Aorta (tissue), 5 donors: ENCODE data around the gene DIP2B. TPM values are rescaled to one million over a fixed set of nuclear protein-coding genes. Genes with fewer than 3 reads are reported as not detected.

Experiments
- ATAC-seq: fragments of 200-7000 bp; cut with Tn5 transposase; one replicate; pipeline ENCODE4 v1.9.1; 2022; ENCODE audit warnings: moderate library complexity; ENCODE audit not compliant: low FRiP score
- DNase-seq, 2 donors: peaks; one replicate each; pipeline ENCODE4 v3.0.0-alpha.2; 2020
- H3K27ac ChIP-seq, 2 donors: one replicate each; pipeline ENCODE4 v1.5.1; 2013; ENCODE audit warnings: low read length in 2 of 2, mild to moderate bottlenecking in 2 of 2, moderate library complexity in 2 of 2, control low read depth in 1 of 2, inconsistent platforms in 1 of 2, low read depth in 1 of 2
- H3K27me3 ChIP-seq, 2 donors: one replicate each; pipeline ENCODE4 v1.6.1; 2013; ENCODE audit warnings: control low read depth in 1 of 2, low read length in 1 of 2, mild to moderate bottlenecking in 1 of 2, moderate library complexity in 1 of 2; ENCODE audit not compliant: insufficient read depth in 2 of 2, control insufficient read depth in 1 of 2
- H3K36me3 ChIP-seq, 2 donors: one replicate each; pipeline ENCODE4 v1.6.1; 2013; ENCODE audit warnings: control low read depth in 1 of 2, low read length in 1 of 2, mild to moderate bottlenecking in 1 of 2; ENCODE audit not compliant: insufficient read depth in 2 of 2, control insufficient read depth in 1 of 2
- H3K4me1 ChIP-seq, 2 donors: one replicate each; pipeline ENCODE4 v1.6.1; 2013; ENCODE audit warnings: low read length in 2 of 2, control low read depth in 1 of 2, mild to moderate bottlenecking in 1 of 2, moderate library complexity in 1 of 2; ENCODE audit not compliant: insufficient read depth in 2 of 2, control insufficient read depth in 1 of 2
- H3K4me3 ChIP-seq, 2 donors: one replicate each; pipeline ENCODE4 v1.5.1; 2013; ENCODE audit warnings: low read length in 2 of 2, control low read depth in 1 of 2, mild to moderate bottlenecking in 1 of 2
- H3K9me3 ChIP-seq: one replicate; pipeline ENCODE4 v1.6.1; 2013; ENCODE audit warnings: mild to moderate bottlenecking, low read length; ENCODE audit not compliant: control insufficient read depth
- WGBS, 2 donors: extraction: QIAGEN DNeasy Blood & Tissue Kit; methylation state at CpG; one replicate each; pipeline ENCODE4 v1.1.7; 2013; 5-methylcytosine and 5-hydroxymethylcytosine counted together
- intact Hi-C, 2 donors: fragments of 100-400 bp; cut with DNase I; formaldehyde crosslinking; loops; one replicate each; pipeline versions ENCODE4 v1.14.2 to v1.15.0; 2022
- polyA plus RNA-seq, 2 donors: library from polyadenylated mRNA; stranded (reverse); fragments of 200-250 nt; gene quantifications; one replicate each; pipeline ENCODE4 v1.2.3, GENCODE V29; 2013
- total RNA-seq, 2 donors: library from RNA; stranded (reverse); fragmentation: NEBNext Ultra II Directional; extraction: Animal tissue kit (Norgen Biotek cat#: 25700); gene quantifications; one replicate each; pipeline ENCODE4 v1.2.1, GENCODE V29; 2021
- donor health status: healthy with polysubstance abuse.
- donor health status: Bipolar disorder and iron deficiency.
- donor health status: DM: no; HTN: no; CAD: no.
- donor health status: DM: no; HTN: no; CAD: no.
- donor health status: DM: yes; HTN: yes; CAD: no.

DIP2B gene
- total and polyA plus RNA-seq, 4 donors: 2.9 to 25.0 (median 10.2) TPM

GRCh38 chr12:50728417-50728816, 223.6 kb downstream of the DIP2B start:
- ATAC-seq: no peak
- H3K27me3 ChIP-seq: no peaks in the 10 kb centered on the region
- H3K4me3 ChIP-seq: no peak overlapping the region
- peaks cover 7 to 12% of the 10 kb centered on the region in 2 donors for H3K36me3 ChIP-seq
- no peaks in the 10 kb centered on the region for H3K4me1 ChIP-seq
- no peak for DNase-seq
- intact Hi-C loops: no loop called here
- H3K9me3 ChIP-seq: no peaks in the 10 kb centered on the region
- 92 to 94% methylated on average over 7 of the region's 7 CpGs for WGBS, 2 donors
- H3K27ac ChIP-seq: no peak overlapping the region

- WGBS, 2 donors: 91 to 95% methylated on average over 4 of the region's 4 CpGs
- Histone ChIP-seq H3K9me3 (no peaks in the 10 kb centered on the region), H3K4me3 (no peak overlapping the region), H3K27me3 (no peaks in the 10 kb centered on the region), H3K27ac (no peak overlapping the region), H3K36me3 (peaks cover 7 to 12% of the 10 kb centered on the region in 2 donors), H3K4me1 (no peaks in the 10 kb centered on the region)
- no peak for ATAC-seq
- DNase-seq: no peak
- intact Hi-C loops: no loop called here
Observed at GRCh38 chr12:50728841-50729240, 224.1 kb downstream of the DIP2B start.

- WGBS, 2 donors: 92 to 95% methylated on average over 9 of the region's 9 CpGs
- intact Hi-C loops: loop anchor here in 1 of 2 donors (10.0 kb wide), 1 partner anchor 228 kb away; the partner anchor contains the start of gene DIP2B
Observed at GRCh38 chr12:50732591-50732990, 227.8 kb downstream of the DIP2B start.

GRCh38 chr12:50733706-50734105, 228.9 kb downstream of the DIP2B start:
- DNase-seq (no peak), ATAC-seq (no peak)
- H3K27ac ChIP-seq: no peak overlapping the region
- intact Hi-C loops: loop anchor here in 1 of 2 donors (10.0 kb wide), 1 partner anchor 229 kb away; the partner anchor contains the start of gene DIP2B
- no peak overlapping the region for H3K4me3 ChIP-seq
- no peaks in the 10 kb centered on the region for H3K9me3 ChIP-seq
- peaks cover 6 to 11% of the 10 kb centered on the region in 2 donors for H3K36me3 ChIP-seq
- no peaks in the 10 kb centered on the region for H3K4me1 ChIP-seq
- H3K27me3 ChIP-seq: no peaks in the 10 kb centered on the region
- WGBS, 2 donors: 77 to 78% methylated on average over 3 of the region's 3 CpGs

More at GRCh38 chr12:50732591-50732990, 227.8 kb downstream of the DIP2B start:
- ATAC-seq: no peak
- no peak for DNase-seq
- Histone ChIP-seq H3K9me3 (no peaks in the 10 kb centered on the region), H3K27me3 (no peaks in the 10 kb centered on the region), H3K4me1 (no peaks in the 10 kb centered on the region), H3K4me3 (no peak overlapping the region), H3K27ac (no peak overlapping the region), H3K36me3 (peaks cover 7 to 14% of the 10 kb centered on the region in 2 donors)

- Histone ChIP-seq H3K4me1 (no peaks in the 10 kb centered on the region), H3K4me3 (no peak overlapping the region), H3K36me3 (peaks cover 6 to 9% of the 10 kb centered on the region in 2 donors), H3K27me3 (no peaks in the 10 kb centered on the region), H3K9me3 (no peaks in the 10 kb centered on the region), H3K27ac (no peak overlapping the region)
- ATAC-seq (no peak), DNase-seq (no peak)
- WGBS, 2 donors: 62 to 69% methylated on average over 10 of the region's 10 CpGs
- intact Hi-C loops: loop anchor here in 1 of 2 donors (10.0 kb wide), 1 partner anchor 230 kb away; the partner anchor contains the start of gene DIP2B
Observed at GRCh38 chr12:50734409-50735263, 229.9 kb downstream of the DIP2B start.

GRCh38 chr12:50739611-50740010, 234.8 kb downstream of the DIP2B start:
- H3K4me1 ChIP-seq: no peaks in the 10 kb centered on the region
- no peak overlapping the region for H3K4me3 ChIP-seq
- H3K27ac ChIP-seq: no peak overlapping the region
- H3K27me3 ChIP-seq: no peaks in the 10 kb centered on the region
- H3K9me3 ChIP-seq: no peaks in the 10 kb centered on the region
- peaks cover 3 to 8% of the 10 kb centered on the region in 2 donors for H3K36me3 ChIP-seq
- DNase-seq (no peak), ATAC-seq (no peak)
- intact Hi-C loops: loop anchor here in 1 of 2 donors (10.0 kb wide), 1 partner anchor 235 kb away; the partner anchor contains the start of gene DIP2B
- WGBS, 2 donors: 93% methylated on average over 7 of the region's 7 CpGs

GRCh38 chr12:50740307-50740706, 235.5 kb downstream of the DIP2B start:
- Histone ChIP-seq H3K4me3 (no peak overlapping the region), H3K36me3 (peaks cover 4 to 8% of the 10 kb centered on the region in 2 donors), H3K27ac (no peak overlapping the region), H3K27me3 (no peaks in the 10 kb centered on the region), H3K4me1 (no peaks in the 10 kb centered on the region), H3K9me3 (no peaks in the 10 kb centered on the region)
- 81 to 82% methylated on average over 2 of the region's 2 CpGs for WGBS, 2 donors
- intact Hi-C loops: no loop called here
- ATAC-seq (no peak), DNase-seq (no peak)

- 98% methylated on average over 7 of the region's 7 CpGs for WGBS, 2 donors
- no peaks in the 10 kb centered on the region for H3K9me3 ChIP-seq
Observed at GRCh38 chr12:50742776-50743175, 238.0 kb downstream of the DIP2B start.

GRCh38 chr12:50745861-50746260, 241.1 kb downstream of the DIP2B start:
- Histone ChIP-seq H3K4me1 (no peaks in the 10 kb centered on the region), H3K36me3 (peaks cover 2 to 7% of the 10 kb centered on the region in 2 donors), H3K27me3 (no peaks in the 10 kb centered on the region), H3K27ac (no peak overlapping the region), H3K4me3 (no peak overlapping the region), H3K9me3 (no peaks in the 10 kb centered on the region)
- ATAC-seq (no peak), DNase-seq (no peak)
- WGBS, 2 donors: 71 to 83% methylated on average over 4 of the region's 4 CpGs
- intact Hi-C loops: no loop called here

More at GRCh38 chr12:50742776-50743175, 238.0 kb downstream of the DIP2B start:
- no peaks in the 10 kb centered on the region for H3K27me3 ChIP-seq
- DNase-seq: no peak
- no peak for ATAC-seq
- no peak overlapping the region for H3K27ac ChIP-seq
- H3K36me3 ChIP-seq: peaks cover 2 to 10% of the 10 kb centered on the region in 2 donors
- H3K4me3 ChIP-seq: no peak overlapping the region
- intact Hi-C loops: no loop called here
- no peaks in the 10 kb centered on the region for H3K4me1 ChIP-seq
